Mesenchymal stem cell (in vitro differentiated cells and primary cell): ENCODE results near the gene DCDC1.

Experiments
- DNase-seq: peaks from one replicate; pipeline ENCODE4 v3.0.0-alpha.2; 2013
- H2AFZ ChIP-seq: one replicate; pipeline ENCODE4 v1.6.1; 2013; ENCODE audit warnings: low read depth, mild to moderate bottlenecking, control low read depth, inconsistent platforms, low read length, moderate library complexity
- H2AK5ac ChIP-seq: 2 replicates; pipeline ENCODE4 v1.6.1; 2013; ENCODE audit warnings: low read length, moderate library complexity, mild to moderate bottlenecking, inconsistent platforms; ENCODE audit not compliant: severe bottlenecking
- H2BK120ac ChIP-seq: one replicate; pipeline ENCODE4 v1.6.1; 2013; ENCODE audit warnings: low read depth, mild to moderate bottlenecking, inconsistent platforms, low read length, moderate library complexity
- H2BK12ac ChIP-seq, 2 experiments: one replicate each; pipeline ENCODE4 v1.6.1; 2013; ENCODE audit warnings: inconsistent platforms in 2 of 2, low read length in 2 of 2, mild to moderate bottlenecking in 2 of 2, moderate library complexity in 2 of 2, control low read depth in 1 of 2
- H2BK15ac ChIP-seq: one replicate; pipeline ENCODE4 v1.6.1; 2013; ENCODE audit warnings: mild to moderate bottlenecking, low read depth, inconsistent platforms; ENCODE audit not compliant: poor library complexity, severe bottlenecking
- H2BK5ac ChIP-seq: 2 replicates; pipeline ENCODE4 v1.6.1; 2013; ENCODE audit warnings: low read depth, mild to moderate bottlenecking, low read length, control low read depth, inconsistent platforms; ENCODE audit not compliant: poor library complexity, severe bottlenecking
- H3K14ac ChIP-seq, 2 experiments: one replicate each; pipeline ENCODE4 v1.6.1; 2013; ENCODE audit warnings: inconsistent platforms in 2 of 2, low read length in 2 of 2, control low read depth in 1 of 2, mild to moderate bottlenecking in 1 of 2, moderate library complexity in 1 of 2
- H3K18ac ChIP-seq, 2 experiments: one replicate each; pipeline ENCODE4 v1.6.1; 2013; ENCODE audit warnings: inconsistent platforms in 2 of 2, low read length in 2 of 2, control low read depth in 1 of 2, low read depth in 1 of 2, mild to moderate bottlenecking in 1 of 2
- H3K23ac ChIP-seq, 2 experiments: one replicate each; pipeline ENCODE4 v1.6.1; 2013; ENCODE audit warnings: inconsistent platforms in 2 of 2, low read length in 2 of 2, mild to moderate bottlenecking in 2 of 2, moderate library complexity in 2 of 2, control low read depth in 1 of 2
- H3K27ac ChIP-seq: 2 replicates; pipeline ENCODE4 v1.5.1; 2013; ENCODE audit warnings: mild to moderate bottlenecking, moderate library complexity, low read length, control low read depth, inconsistent platforms; ENCODE audit not compliant: poor library complexity, severe bottlenecking
- H3K27me3 ChIP-seq, 2 experiments: 2 replicates each; pipeline versions ENCODE4 v1.6.1 to v1.7.0; 2013; ENCODE audit warnings: low read length in 2 of 2, mild to moderate bottlenecking in 2 of 2, moderate library complexity in 2 of 2, control low read depth in 1 of 2, inconsistent platforms in 1 of 2; ENCODE audit not compliant: control insufficient read depth in 1 of 2, insufficient read depth in 1 of 2
- H3K36me3 ChIP-seq, 2 experiments: 2 replicates each; pipeline versions ENCODE4 v1.6.1 to v1.7.0; 2013; ENCODE audit warnings: low read length in 2 of 2, control low read depth in 1 of 2, inconsistent platforms in 1 of 2, low read depth in 1 of 2, mild to moderate bottlenecking in 1 of 2; ENCODE audit not compliant: insufficient read depth in 2 of 2, control insufficient read depth in 1 of 2
- H3K4ac ChIP-seq, 2 experiments: one replicate each; pipeline ENCODE4 v1.6.1; 2013; ENCODE audit warnings: inconsistent platforms in 2 of 2, low read length in 2 of 2, mild to moderate bottlenecking in 2 of 2, moderate library complexity in 2 of 2, control low read depth in 1 of 2, low read depth in 1 of 2
- H3K4me1 ChIP-seq: 2 replicates; pipeline ENCODE4 v1.6.1; 2013; ENCODE audit warnings: low read depth, low read length, control low read depth; ENCODE audit not compliant: control insufficient read depth, insufficient read depth
- H3K4me2 ChIP-seq: 2 replicates; pipeline ENCODE4 v1.6.1; 2013; ENCODE audit warnings: low read length, mild to moderate bottlenecking, inconsistent platforms; ENCODE audit not compliant: poor library complexity, severe bottlenecking
- H3K4me3 ChIP-seq, 2 experiments: 2 replicates each; pipeline versions ENCODE4 v1.5.1 to v1.7.0; 2013; ENCODE audit warnings: low read length in 2 of 2, mild to moderate bottlenecking in 2 of 2, control low read depth in 1 of 2, low read depth in 1 of 2; ENCODE audit not compliant: insufficient read depth in 1 of 2
- H3K79me1 ChIP-seq: replicated peaks from 2 replicates; pipeline ENCODE4 v1.6.1; 2013; ENCODE audit warnings: mild to moderate bottlenecking, control low read depth, low read length, inconsistent platforms; ENCODE audit not compliant: poor library complexity, severe bottlenecking
- H3K9ac ChIP-seq: 2 replicates; pipeline ENCODE4 v1.7.0; 2013; ENCODE audit warnings: mild to moderate bottlenecking, low read length, moderate library complexity
- H3K9me3 ChIP-seq: 2 replicates; pipeline ENCODE4 v1.7.0; 2013; ENCODE audit warnings: mild to moderate bottlenecking, low read length; ENCODE audit not compliant: control insufficient read depth
- H4K8ac ChIP-seq: one replicate; pipeline ENCODE4 v1.6.1; 2013; ENCODE audit warnings: inconsistent platforms, mild to moderate bottlenecking, low read length, moderate library complexity
- H4K91ac ChIP-seq: one replicate; pipeline ENCODE4 v1.6.1; 2013; ENCODE audit warnings: mild to moderate bottlenecking, low read length, inconsistent platforms
- WGBS: methylation state at CpG from one replicate; pipeline ENCODE4 v1.1.7; 2013; ENCODE audit warnings: mixed read lengths; 5-methylcytosine and 5-hydroxymethylcytosine counted together

The DCDC1 gene

DNA sequence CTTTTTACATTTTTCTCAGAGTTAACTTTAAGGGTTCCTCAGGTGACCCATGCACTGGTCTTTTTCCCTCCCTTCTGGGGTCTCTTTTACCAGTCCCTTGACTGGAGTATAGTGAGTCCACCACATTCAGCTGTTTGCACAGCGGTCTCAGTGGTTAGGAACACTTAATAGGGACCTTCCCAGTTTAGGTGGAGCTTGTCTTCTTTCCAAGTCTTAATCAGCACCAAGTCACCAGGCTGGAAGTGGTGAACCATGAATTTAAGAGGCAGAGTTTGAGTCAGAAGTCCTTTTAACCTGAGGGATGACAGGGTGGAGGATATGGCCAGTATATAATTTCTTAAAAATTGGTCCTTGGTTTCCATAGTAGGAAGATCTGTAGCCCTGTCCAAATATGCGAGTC is 433.7 kb downstream of the DCDC1 start:
- Histone ChIP-seq H4K8ac (no peak overlapping the region), H3K9me3 (peaks cover 6% of the 10 kb centered on the region), H3K27me3 (no peaks in the 10 kb centered on the region), H3K9ac (no peak overlapping the region), H2BK15ac (no peak overlapping the region), H3K4me1 (no peaks in the 10 kb centered on the region), H3K79me1 (no peaks in the 10 kb centered on the region), H2BK120ac (no peak overlapping the region), H3K4me2 (no peak overlapping the region), H2BK12ac (no peak overlapping the region), H3K36me3 (no peaks in the 10 kb centered on the region), H3K27ac (no peak overlapping the region), H2BK5ac (no peak overlapping the region), H2AK5ac (no peak overlapping the region), H2AFZ (no peak overlapping the region), H3K23ac (no peak overlapping the region), H3K14ac (no peak overlapping the region), H3K4ac (no peak overlapping the region), H4K91ac (no peak overlapping the region), H3K18ac (no peak overlapping the region), H3K4me3 (no peak overlapping the region)
- WGBS, result 79% methylated on average over 2 of the region's 2 CpGs
- no peak for DNase-seq

DNA sequence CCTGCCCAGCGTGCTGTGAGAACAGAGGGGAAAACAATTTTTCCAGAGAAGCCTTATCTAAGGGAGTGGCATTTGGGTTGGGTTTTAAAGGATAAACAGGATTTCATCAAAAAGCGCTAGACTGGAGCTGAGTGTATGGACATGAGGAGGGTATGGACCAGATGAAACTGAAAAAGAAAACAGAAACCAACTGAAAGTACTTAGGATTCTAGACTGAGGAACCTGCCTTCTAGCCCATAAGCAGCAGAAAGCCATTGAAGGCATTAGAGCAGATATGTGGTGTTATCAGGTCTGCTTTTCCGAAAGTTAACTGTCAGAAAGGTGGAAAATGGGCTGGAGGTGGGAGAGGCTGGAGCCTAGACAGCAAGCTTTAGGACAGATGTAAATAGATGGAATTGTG is 443.4 kb downstream of the DCDC1 start:
- 82% methylated on average over 3 of the region's 3 CpGs for WGBS
- Histone ChIP-seq H2BK5ac (no peak overlapping the region), H3K9ac (no peak overlapping the region)

DNA sequence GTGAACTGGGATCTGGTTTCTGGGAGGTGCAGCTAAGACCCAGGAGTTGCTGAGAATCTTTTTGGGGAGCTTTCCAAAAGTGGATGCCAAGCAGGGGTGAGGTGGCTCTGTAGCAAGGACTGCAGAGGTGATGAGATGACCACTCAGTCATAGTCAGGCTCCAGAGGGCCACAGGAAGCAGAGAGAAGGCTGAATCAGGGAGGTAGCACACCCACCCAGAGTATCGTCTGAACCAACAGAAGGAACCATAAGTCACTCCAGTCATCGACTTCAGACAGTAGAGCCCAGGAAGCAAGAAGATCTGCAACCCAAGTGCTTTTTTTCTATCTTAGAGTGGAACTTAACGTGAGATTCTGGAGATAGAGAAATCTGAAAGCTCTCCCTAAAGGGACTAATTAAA is 447.7 kb downstream of the DCDC1 start:
- H3K36me3 ChIP-seq, result no peaks in the 10 kb centered on the region

More for the DNA sequence above, 443.4 kb downstream of the DCDC1 start:
- no peaks in the 10 kb centered on the region for H3K79me1 ChIP-seq
- no peaks in the 10 kb centered on the region for H3K9me3 ChIP-seq
- H3K4me2 ChIP-seq, result no peak overlapping the region
- no peaks in the 10 kb centered on the region for H3K36me3 ChIP-seq
- no peak overlapping the region for H2BK12ac ChIP-seq
- H4K8ac ChIP-seq, result no peak overlapping the region
- H2AFZ ChIP-seq, result no peak overlapping the region
- no peak overlapping the region for H2AK5ac ChIP-seq
- no peak overlapping the region for H3K14ac ChIP-seq
- H2BK120ac ChIP-seq, result no peak overlapping the region
- H3K4me3 ChIP-seq, result no peak overlapping the region
- H3K4ac ChIP-seq, result no peak overlapping the region
- no peak for DNase-seq
- H3K18ac ChIP-seq, result no peak overlapping the region
- H3K4me1 ChIP-seq, result no peaks in the 10 kb centered on the region
- H3K23ac ChIP-seq, result no peak overlapping the region
- H3K27ac ChIP-seq, result no peak overlapping the region
- no peak overlapping the region for H4K91ac ChIP-seq
- peaks cover 0 to 7% of the 10 kb centered on the region in 2 experiments for H3K27me3 ChIP-seq
- H2BK15ac ChIP-seq, result no peak overlapping the region

DNA sequence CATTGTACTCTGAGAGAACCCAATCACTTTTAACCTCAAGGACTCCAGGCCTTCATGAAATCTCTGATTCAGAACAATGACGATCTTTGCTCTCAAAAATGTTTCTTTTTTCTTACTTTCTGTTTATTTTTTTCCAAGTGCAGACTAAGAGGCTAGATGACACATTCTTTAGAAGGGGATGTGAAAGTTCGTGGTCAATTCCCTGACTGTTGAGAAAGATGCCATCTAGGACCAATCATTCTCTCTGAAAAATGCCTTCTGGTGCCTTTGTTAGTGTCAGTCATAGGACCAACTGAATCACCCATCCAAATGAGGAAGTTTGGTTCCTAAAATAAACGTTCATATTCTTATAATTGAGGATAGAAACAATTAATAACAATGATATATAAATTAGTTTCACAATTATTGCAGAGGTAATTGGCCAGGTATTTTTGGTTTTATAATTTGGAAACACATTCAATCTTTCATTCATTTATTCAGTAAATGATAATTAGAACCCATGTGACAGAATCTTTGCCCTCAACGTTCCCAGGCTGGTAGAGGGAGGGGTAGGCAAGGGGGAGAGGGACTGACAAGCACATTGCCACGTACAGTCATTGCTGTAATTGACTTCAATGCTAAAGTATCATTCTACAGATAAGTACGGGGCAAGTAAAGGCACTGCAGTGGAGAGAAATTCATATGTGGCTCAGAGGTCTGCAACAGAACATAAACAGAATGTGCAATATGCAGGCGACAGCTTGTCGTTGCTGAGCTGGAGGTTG is 450.0 kb downstream of the DCDC1 start:
- WGBS, result 47% methylated on average over 6 of the region's 8 CpGs
- peaks cover 0 to 4% of the 10 kb centered on the region in 2 experiments for H3K27me3 ChIP-seq

More for the DNA sequence above, 447.7 kb downstream of the DCDC1 start:
- no peak overlapping the region for H4K91ac ChIP-seq
- no peak overlapping the region for H2BK12ac ChIP-seq
- H3K14ac ChIP-seq, result no peak overlapping the region
- no peaks in the 10 kb centered on the region for H3K79me1 ChIP-seq
- no peak overlapping the region for H2BK5ac ChIP-seq
- no peak overlapping the region for H3K23ac ChIP-seq
- H3K4me2 ChIP-seq, result no peak overlapping the region
- peaks cover 0 to 7% of the 10 kb centered on the region in 2 experiments for H3K27me3 ChIP-seq
- no peaks in the 10 kb centered on the region for H3K9me3 ChIP-seq
- H3K4ac ChIP-seq, result no peak overlapping the region
- no peak overlapping the region for H4K8ac ChIP-seq
- H3K27ac ChIP-seq, result no peak overlapping the region
- no peaks in the 10 kb centered on the region for H3K4me1 ChIP-seq
- H3K9ac ChIP-seq, result no peak overlapping the region
- no peak overlapping the region for H2AFZ ChIP-seq
- 49% methylated on average over 2 of the region's 3 CpGs for WGBS
- H2BK15ac ChIP-seq, result no peak overlapping the region
- H3K4me3 ChIP-seq, result no peak overlapping the region
- no peak overlapping the region for H3K18ac ChIP-seq
- H2BK120ac ChIP-seq, result no peak overlapping the region
- DNase-seq, result no peak
- H2AK5ac ChIP-seq, result no peak overlapping the region

More for the DNA sequence above, 450.0 kb downstream of the DCDC1 start:
- H3K4me1 ChIP-seq, result no peaks in the 10 kb centered on the region
- H3K79me1 ChIP-seq, result no peaks in the 10 kb centered on the region
- H2BK15ac ChIP-seq, result no peak overlapping the region
- H4K8ac ChIP-seq, result no peak overlapping the region
- no peak overlapping the region for H3K23ac ChIP-seq
- no peak overlapping the region for H2BK12ac ChIP-seq
- no peak overlapping the region for H2AK5ac ChIP-seq
- no peak overlapping the region for H2BK5ac ChIP-seq
- H3K4ac ChIP-seq, result no peak overlapping the region
- H4K91ac ChIP-seq, result no peak overlapping the region
- H2AFZ ChIP-seq, result no peak overlapping the region
- no peak overlapping the region for H3K14ac ChIP-seq
- no peak overlapping the region for H3K27ac ChIP-seq
- H2BK120ac ChIP-seq, result no peak overlapping the region
- H3K9ac ChIP-seq, result peak overlapping the region; percentile 33
- no peak overlapping the region for H3K4me3 ChIP-seq
- peak; percentile 9 for DNase-seq
- no peak overlapping the region for H3K4me2 ChIP-seq
- H3K18ac ChIP-seq, result no peak overlapping the region
- no peaks in the 10 kb centered on the region for H3K36me3 ChIP-seq
- H3K9me3 ChIP-seq, result no peaks in the 10 kb centered on the region
